Measurements from ENCODE around the gene NLGN1. TPM values are rescaled to one million over a fixed set of nuclear protein-coding genes. Genes with fewer than 3 reads are reported as not detected.

Gene NLGN1
- total RNA-seq, 1 experiment from 2014 or later = not detected

- H3K4me2 ChIP-seq (ENCODE audit: low read length) = no peak overlapping the region
- no TSS peak for BruUV-seq (replicated peaks)
- H3K27me3 ChIP-seq (ENCODE audit: insufficient read depth, low read length) = no peaks in the 10 kb centered on the region
- H3K9me2 ChIP-seq (ENCODE audit: insufficient read depth) = no peaks in the 10 kb centered on the region
- H3K4me3 ChIP-seq (replicated peaks in 1 of 2; ENCODE audit: low read depth in 1 of 2, low read length in 2 of 2) = no peak overlapping the region
- DNase-seq (ENCODE audit: low read depth, low spot score) = no peak
- intact Hi-C loops (cut with micrococcal nuclease) = no loop called here
- TF ChIP-seq POLR2AphosphoS5 (IDR thresholded peaks at IDR 0.05; ENCODE audit: low read depth, low read length) = no peak
- TF ChIP-seq EZH2phosphoT487 (IDR thresholded peaks at IDR 0.05; ENCODE audit: borderline replicate concordance) = no peak
- TF ChIP-seq FOSL1 (IDR thresholded peaks at IDR 0.05; ENCODE audit: low read depth) = no peak
- TF ChIP-seq ZBTB33 (IDR thresholded peaks at IDR 0.05; ENCODE audit: extremely low read depth, insufficient replicate concordance, low read length) = no peak
- no peak for TF ChIP-seq ZNF274 (IDR thresholded peaks at IDR 0.05; ENCODE audit: low read depth, low read length)
- no peak for TF ChIP-seq MAX (IDR thresholded peaks at IDR 0.05)
- no peak for TF ChIP-seq ATF3 (IDR thresholded peaks at IDR 0.05)
- no peak for TF ChIP-seq YY1 (IDR thresholded peaks at IDR 0.05; ENCODE audit: extremely low read depth, insufficient replicate concordance, low read depth, low read length)
- no peak overlapping the region for H3K9ac ChIP-seq (ENCODE audit: low read length)
- H3K36me3 ChIP-seq (ENCODE audit: control insufficient read depth in 1 of 2, insufficient read depth in 2 of 2, low read length in 2 of 2) = no peaks in the 10 kb centered on the region
- ChIA-PET POLR2A (no interaction called here), RAD21 (ENCODE audit: low non-redundant PET in 1 of 2, low total read pairs in 2 of 2, uncharacterized antibody in 2 of 2, unreplicated experiment in 2 of 2) (no interaction called here), CTCF (no interaction called here)
- no peaks in the 10 kb centered on the region for H3K4me1 ChIP-seq (ENCODE audit: control insufficient read depth in 1 of 2, insufficient read depth in 2 of 2, low read length in 2 of 2)
- no peaks in the 10 kb centered on the region for H4K20me1 ChIP-seq (ENCODE audit: insufficient read depth)
- H3K9me3 ChIP-seq (ENCODE audit: control insufficient read depth in 1 of 2, insufficient read depth in 1 of 2, low read depth in 1 of 2, low read length in 2 of 2) = no peaks in the 10 kb centered on the region
- H3K79me2 ChIP-seq (ENCODE audit: insufficient read depth, low read length) = no peaks in the 10 kb centered on the region
- no peak for ATAC-seq
- H2AFZ ChIP-seq (ENCODE audit: low read depth, low read length, poor library complexity, severe bottlenecking) = no peak overlapping the region
- H3K27ac ChIP-seq (ENCODE audit: low read depth, low read length) = no peak overlapping the region
Measured at GRCh38 chr3:174294616-174295015, 897.1 kb downstream of the NLGN1 start.
